HepG2 (cell line): ENCODE results near the gene ALPL.

Experiments used
- CREB1 ChIP-seq, 2 experiments: fragments of 450-650 bp in 1 of 2; IDR thresholded peaks; 2 replicates each; pipeline ENCODE4 v1.6.1; 2016 to 2017; ENCODE audit warnings: control low read depth in 1 of 2, mild to moderate bottlenecking in 1 of 2, missing compliant biosample characterization in 1 of 2, missing genetic modification characterization in 1 of 2
- POLR2AphosphoS2 ChIP-seq: IDR thresholded peaks from 2 replicates; pipeline ENCODE4 v1.6.1; 2011; ENCODE audit warnings: low read depth, low read length, improper control_type of control experiment
- RFX5 ChIP-seq: IDR thresholded peaks from 2 replicates; pipeline ENCODE4 v1.6.1; 2011; ENCODE audit warnings: low read depth, low read length, improper control_type of control experiment
- SMARCC2 ChIP-seq: fragments of 450-650 bp; IDR thresholded peaks from 2 replicates; pipeline ENCODE4 v1.6.1; 2017; ENCODE audit warnings: antibody characterized with exemption, mild to moderate bottlenecking

GRCh38 chr1:21598904-21599303 is 89.7 kb downstream of the ALPL start:
- TF ChIP-seq RFX5 (no peak), POLR2AphosphoS2 (no peak), CREB1 (IDR thresholded peaks at IDR 0.05) (no peak), CREB1 (CRISPR knock-in tag; IDR thresholded peaks at IDR 0.05) (no peak), SMARCC2 (no peak)
